ENCODE measurements around the gene CTNNAL1. TPM values are rescaled to one million over a fixed set of nuclear protein-coding genes. Genes with fewer than 3 reads are reported as not detected.

Gene CTNNAL1
- total and polyA plus RNA-seq, 2 of the 8 experiments (the other 6 are each of a cell fraction or from before 2014, with no cell fraction given), result 23.2 to 66.1 TPM

GRCh38 chr9:109035684-109036423 lies 22.6 kb upstream of the CTNNAL1 start:
- DNase-seq (ENCODE audit: low read depth in 1 of 2, low spot score in 2 of 2), result no peak
- H3K4ac ChIP-seq (replicated peaks; ENCODE audit: insufficient read length, low read depth, low read length), result no peak overlapping the region
- H4K20me1 ChIP-seq (replicated peaks in 1 of 2; ENCODE audit: control insufficient read depth in 1 of 2, insufficient read depth in 2 of 2, low read length in 2 of 2), result peaks cover 0 to 3% of the 10 kb centered on the region in 2 experiments
- H3K23ac ChIP-seq (ENCODE audit: insufficient read length), result no peak overlapping the region
- CTCF ChIA-PET (ENCODE audit: partially characterized antibody), result interaction anchor here (0.8 kb wide), 1 partner anchor 10 kb away, joined by 3 read pairs; no protein-coding TSS in a partner anchor
- no peak overlapping the region for H3K56ac ChIP-seq (replicated peaks; ENCODE audit: insufficient read length, low read depth, low read length)
- H3K23me2 ChIP-seq (ENCODE audit: low read depth, low read length), result no peaks in the 10 kb centered on the region
- no peak overlapping the region for H3K27ac ChIP-seq (ENCODE audit: low read depth, low read length)
- no peak overlapping the region for H3K14ac ChIP-seq (ENCODE audit: insufficient read length)
- H3K79me2 ChIP-seq (ENCODE audit: control insufficient read depth in 1 of 2, insufficient read depth in 2 of 2, low read length in 2 of 2), result no peaks in the 10 kb centered on the region
- WGBS, 2 experiments (ENCODE audit: extremely low coverage in 1 of 2, insufficient coverage in 1 of 2, insufficient read length in 1 of 2, insufficient replicate concordance in 2 of 2, low coverage in 1 of 2, low lambda C conversion rate in 2 of 2, missing lambda C conversion rate in 1 of 2), result 94% methylated on average over 2 of the region's 2 CpGs; no CpG with 5 or more reads in 1 of the 2 experiments
- POLR2A ChIA-PET (ENCODE audit: partially characterized antibody), result no interaction called here
- no peak overlapping the region for H2BK5ac ChIP-seq (ENCODE audit: low read depth, low read length)
- no peak overlapping the region for H4K5ac ChIP-seq (ENCODE audit: insufficient read length, low read depth, low read length)
- H3K9ac ChIP-seq (replicated peaks in 1 of 4; ENCODE audit: extremely low read depth in 1 of 4, low read depth in 3 of 4, low read length in 3 of 4), result no peak overlapping the region
- no peak overlapping the region for H2BK15ac ChIP-seq (ENCODE audit: low read length)
- TF ChIP-seq CTBP2 (IDR thresholded peaks at IDR 0.05; ENCODE audit: borderline replicate concordance, insufficient read depth, insufficient read length, low read length) (no peak), BRCA1 (IDR thresholded peaks at IDR 0.05; ENCODE audit: low read depth, low read length) (no peak), SP2 (IDR thresholded peaks at IDR 0.05; ENCODE audit: low read length) (no peak)
- no peak overlapping the region for H3K18ac ChIP-seq (ENCODE audit: extremely low read depth, low read length)
- H4K91ac ChIP-seq (replicated peaks; ENCODE audit: insufficient read length, low read length), result no peak overlapping the region
- no peaks in the 10 kb centered on the region for H3K27me3 ChIP-seq (replicated peaks in 1 of 4; ENCODE audit: control insufficient read depth in 3 of 4, extremely low read depth in 1 of 4, insufficient read depth in 3 of 4, low read length in 3 of 4)
- H3K36me3 ChIP-seq (ENCODE audit: control insufficient read depth in 2 of 4, insufficient read depth in 4 of 4, low read length in 3 of 4), result peaks cover 3 to 57% (median 24%) of the 10 kb centered on the region in 4 experiments; a peak in 7 of 8 replicates
- H3K79me1 ChIP-seq (ENCODE audit: low read depth, low read length), result no peaks in the 10 kb centered on the region
- no peaks in the 10 kb centered on the region for H3K9me3 ChIP-seq (ENCODE audit: insufficient read depth in 2 of 2, low read depth in 1 of 2, low read length in 1 of 2)
- H4K8ac ChIP-seq (ENCODE audit: extremely low read depth, insufficient read depth, low read length), result no peak overlapping the region
- no peak overlapping the region for H3K4me3 ChIP-seq (ENCODE audit: extremely low read depth in 1 of 4, insufficient read depth in 2 of 4, low read depth in 3 of 4, low read length in 4 of 4)
- no peak overlapping the region for H2AK5ac ChIP-seq (ENCODE audit: low read depth, low read length)
- no peak overlapping the region for H2AFZ ChIP-seq (ENCODE audit: low read length)
- FAIRE-seq, result no peak
- no peak overlapping the region for H2BK20ac ChIP-seq (ENCODE audit: low read length)
- no peaks in the 10 kb centered on the region for H3K4me1 ChIP-seq (replicated peaks in 1 of 4; ENCODE audit: control insufficient read depth in 3 of 4, insufficient read depth in 4 of 4, low read length in 3 of 4)
- no peak overlapping the region for H2BK120ac ChIP-seq (replicated peaks; ENCODE audit: low read depth, low read length)
- H3K4me2 ChIP-seq (ENCODE audit: insufficient read depth in 1 of 2, low read depth in 2 of 2, low read length in 2 of 2), result no peak overlapping the region
- H2BK12ac ChIP-seq (ENCODE audit: low read depth, low read length), result no peak overlapping the region
